ENCODE measurements around the gene CANX. TPM values are rescaled to one million over a fixed set of nuclear protein-coding genes. Genes with fewer than 3 reads are reported as not detected.

The CANX gene
- total and polyA plus RNA-seq, 2 of the 13 experiments (the other 11 are each of a cell fraction or from before 2014, with no cell fraction given) = 477 to 680 TPM

GRCh38 chr5:179732918-179733771, 34.4 kb downstream of the CANX start (continued):
- TF ChIP-seq ZFX (CRISPR knock-in tag; IDR thresholded peaks at IDR 0.05; ENCODE audit: low read depth) (peak; percentile 62), TBL1XR1 (IDR thresholded peaks at IDR 0.05; ENCODE audit: borderline replicate concordance, low read length, partially characterized antibody) (no peak), MTA3 (CRISPR knock-in tag; IDR thresholded peaks at IDR 0.05) (no peak), ZNF143 (CRISPR knock-in tag; IDR thresholded peaks at IDR 0.05) (no peak), BORCS8-MEF2B (CRISPR knock-in tag; IDR thresholded peaks at IDR 0.05) (0 out of 2 replicates have a peak, but pooled peaks have one; percentile 32), EZH2 (conservative IDR thresholded peaks at IDR 0.05; ENCODE audit: low read depth, low read length) (no peak), SMC3 (IDR thresholded peaks at IDR 0.05; ENCODE audit: low read length) (no peak), ZNF558 (CRISPR knock-in tag; IDR thresholded peaks at IDR 0.05; ENCODE audit: borderline replicate concordance) (0 out of 2 replicates have a peak, but pooled peaks have one; percentile 40), ZNF446 (CRISPR knock-in tag; IDR thresholded peaks at IDR 0.05) (peak; percentile 59; the same call in 1 of the 2 replicates), SNAPC2 (CRISPR knock-in tag; IDR thresholded peaks at IDR 0.05) (no peak), FUBP1 (CRISPR knock-in tag; IDR thresholded peaks at IDR 0.05; ENCODE audit: borderline replicate concordance) (no peak), CEBPG (CRISPR knock-in tag; IDR thresholded peaks at IDR 0.05) (no peak), MAZ (IDR thresholded peaks at IDR 0.05; ENCODE audit: borderline replicate concordance, low read depth, low read length) (no peak), MAZ (CRISPR knock-in tag; IDR thresholded peaks at IDR 0.05; ENCODE audit: low read depth) (0 out of 2 replicates have a peak, but pooled peaks have one; percentile 27), MAFK (conservative IDR thresholded peaks at IDR 0.05 in 1 of 2, IDR thresholded peaks at IDR 0.05 in 1 of 2; ENCODE audit: low read length in 2 of 2) (no peak), SP140L (CRISPR knock-in tag; IDR thresholded peaks at IDR 0.05; ENCODE audit: borderline replicate concordance) (no peak), ZNF800 (CRISPR knock-in tag; IDR thresholded peaks at IDR 0.05) (no peak), FOXO1 (CRISPR knock-in tag; IDR thresholded peaks at IDR 0.05) (0 out of 2 replicates have a peak, but pooled peaks have one; percentile 3), SIN3A (IDR thresholded peaks at IDR 0.05; ENCODE audit: borderline replicate concordance, low read depth, low read length) (0 out of 2 replicates have a peak, but pooled peaks have one; percentile 58), LCORL (IDR thresholded peaks at IDR 0.05) (no peak), LCORL (CRISPR knock-in tag; IDR thresholded peaks at IDR 0.05) (no peak), REST (IDR thresholded peaks at IDR 0.05; ENCODE audit: borderline replicate concordance in 1 of 2, low read depth in 1 of 2, low read length in 2 of 2) (no peak), NFKBIZ (CRISPR knock-in tag; IDR thresholded peaks at IDR 0.05) (no peak)

All from HepG2 (cell line).